Spleen (tissue), 11 donors: ENCODE results near the gene FAM163A. TPM values are rescaled to one million over a fixed set of nuclear protein-coding genes. Genes with fewer than 3 reads are reported as not detected.

Experiments used
- DNase-seq: peaks from one replicate; pipeline ENCODE4 v3.0.0-alpha.2; 2020
- H3K27ac ChIP-seq, 8 donors: fragments of 200-600 bp; sonication (generic) in 7 of 8; 1 replicate in 4 of 8; 2 replicates in 4 of 8; pipeline versions ENCODE4 v1.5.0 to v1.8.0; 2016 to 2021; ENCODE audit warnings: inconsistent platforms in 4 of 8, mild to moderate bottlenecking in 4 of 8, moderate library complexity in 1 of 8
- H3K27me3 ChIP-seq, 7 donors: fragments of 200-600 bp; sonication (generic) in 6 of 7; replicated peaks in 1 of 7; 1 replicate in 4 of 7; 2 replicates in 3 of 7; pipeline versions ENCODE4 v1.5.0 to v1.8.0; 2016 to 2021; ENCODE audit warnings: inconsistent platforms in 3 of 7, mild to moderate bottlenecking in 1 of 7
- H3K36me3 ChIP-seq, 6 donors: fragments of 200-600 bp; sonication (generic) in 5 of 6; 1 replicate in 4 of 6; 2 replicates in 2 of 6; pipeline versions ENCODE4 v1.5.0 to v1.8.0; 2016 to 2021; ENCODE audit warnings: inconsistent platforms in 2 of 6
- H3K4me1 ChIP-seq, 6 donors: fragments of 200-600 bp; sonication (generic) in 5 of 6; 1 replicate in 3 of 6; 2 replicates in 3 of 6; pipeline versions ENCODE4 v1.5.0 to v1.8.0; 2016 to 2021; ENCODE audit warnings: inconsistent platforms in 3 of 6
- H3K4me3 ChIP-seq, 8 donors: fragments of 200-600 bp; sonication (generic) in 7 of 8; 1 replicate in 4 of 8; 2 replicates in 4 of 8; pipeline versions ENCODE4 v1.5.0 to v1.8.0; 2016 to 2021; ENCODE audit warnings: inconsistent platforms in 4 of 8, mild to moderate bottlenecking in 4 of 8, moderate library complexity in 2 of 8
- H3K9me3 ChIP-seq, 8 donors: fragments of 200-600 bp; sonication (generic) in 7 of 8; 1 replicate in 4 of 8; 2 replicates in 4 of 8; pipeline versions ENCODE4 v1.5.0 to v1.8.0; 2016 to 2021; ENCODE audit warnings: inconsistent platforms in 4 of 8
- POLR2A ChIP-seq, 3 donors: fragments of 450-650 bp; IDR thresholded peaks; one replicate each; pipeline ENCODE4 v1.5.1; 2017; ENCODE audit warnings: antibody characterized with exemption in 3 of 3, mild to moderate bottlenecking in 1 of 3
- POLR2AphosphoS5 ChIP-seq, 3 donors: sonication (generic); formaldehyde crosslinking; IDR thresholded peaks; one replicate each; pipeline ENCODE4 v1.5.1; 2017; ENCODE audit warnings: antibody characterized with exemption in 3 of 3
- WGBS, 5 donors: extraction: QIAGEN DNeasy Blood & Tissue Kit in 3 of 5; methylation state at CpG; one replicate each; pipeline versions ENCODE4 v1.1.5 to v1.1.7; 2013 to 2018; 5-methylcytosine and 5-hydroxymethylcytosine counted together
- intact Hi-C: fragments of 100-400 bp; cut with DNase I; formaldehyde crosslinking; loops from one replicate; pipeline ENCODE4 v1.15.0; 2023; ENCODE audit warnings: low total_unique reads
- polyA plus RNA-seq, 3 donors: library from polyadenylated mRNA; stranded (reverse); fragments of 200-250 nt; gene quantifications; one replicate each; pipeline ENCODE4 v1.2.1, GENCODE V29; 2013
- total RNA-seq, 7 donors: library from RNA; depleted of rRNA in 3 of 7; stranded (reverse); fragments of >200 nt in 3 of 7; fragmentation: NEBNext Ultra II Directional in 4 of 7; extraction: Animal tissue kit (Norgen Biotek cat#: 25700) in 4 of 7; gene quantifications; one replicate each; pipeline versions ENCODE4 v1.1.0 to v1.2.1, GENCODE V29; 2016 to 2021
- TF ChIP-seq, protein P1 (sequence below), 11 experiments: fragments of 200-600 bp in 7 of 11; fragments of 450-650 bp in 4 of 11; sonication (generic) in 4 of 11; IDR thresholded peaks in 8 of 11; conservative IDR thresholded peaks in 3 of 11; 1 replicate in 7 of 11; 2 replicates in 4 of 11; pipeline versions ENCODE4 v1.4.0 to v1.8.0; 2016 to 2021; ENCODE audit warnings: antibody characterized with exemption in 11 of 11, inconsistent platforms in 4 of 11, mild to moderate bottlenecking in 1 of 11
- donor health status: healthy with polysubstance abuse.
- donor health status: DM: no; HTN: no; CAD: no; lungs with moderate emphysema.
- donor health status: DM: no; HTN: no; CAD: no.
- donor health status: Bipolar disorder and iron deficiency.
- donor health status: healthy.
- donor health status: DM: no; HTN: no; CAD: no.
- donor health status: DM: yes; HTN: yes; CAD: no.

The FAM163A gene
- total and polyA plus RNA-seq, 10 donors: 0.14 to 0.47 (median 0.21) TPM; not detected in 3

DNA sequence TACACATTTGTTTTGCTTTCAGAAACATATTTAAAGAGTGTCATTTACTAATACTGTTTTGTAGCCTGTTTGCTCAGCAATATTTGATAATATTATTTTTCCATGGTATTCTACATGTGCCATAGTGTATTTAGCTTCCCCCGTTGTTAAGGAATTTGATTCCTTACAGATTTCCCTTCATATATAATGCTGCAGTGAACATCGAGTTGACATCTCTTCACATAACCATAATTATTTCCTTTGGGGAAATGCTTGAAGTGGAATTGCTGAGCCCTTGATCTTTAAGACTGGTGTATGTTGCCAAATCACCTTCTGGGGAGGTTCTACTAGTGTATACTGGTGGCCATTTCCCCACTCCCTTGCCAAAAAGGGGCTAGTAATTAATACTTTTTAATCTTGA, 42.6 kb downstream of the FAM163A start:
- H3K27me3 ChIP-seq: no peaks in the 10 kb centered on the region
- no peak overlapping the region for H3K4me3 ChIP-seq
- 44 to 53% (median 51%) methylated on average over 2 of the region's 2 CpGs for WGBS, 5 donors
- no peaks in the 10 kb centered on the region for H3K4me1 ChIP-seq
- no peaks in the 10 kb centered on the region for H3K36me3 ChIP-seq
- H3K9me3 ChIP-seq: no peaks in the 10 kb centered on the region
- no peak for TF ChIP-seq POLR2A (IDR thresholded peaks at IDR 0.05)
- TF ChIP-seq, protein P1, sequence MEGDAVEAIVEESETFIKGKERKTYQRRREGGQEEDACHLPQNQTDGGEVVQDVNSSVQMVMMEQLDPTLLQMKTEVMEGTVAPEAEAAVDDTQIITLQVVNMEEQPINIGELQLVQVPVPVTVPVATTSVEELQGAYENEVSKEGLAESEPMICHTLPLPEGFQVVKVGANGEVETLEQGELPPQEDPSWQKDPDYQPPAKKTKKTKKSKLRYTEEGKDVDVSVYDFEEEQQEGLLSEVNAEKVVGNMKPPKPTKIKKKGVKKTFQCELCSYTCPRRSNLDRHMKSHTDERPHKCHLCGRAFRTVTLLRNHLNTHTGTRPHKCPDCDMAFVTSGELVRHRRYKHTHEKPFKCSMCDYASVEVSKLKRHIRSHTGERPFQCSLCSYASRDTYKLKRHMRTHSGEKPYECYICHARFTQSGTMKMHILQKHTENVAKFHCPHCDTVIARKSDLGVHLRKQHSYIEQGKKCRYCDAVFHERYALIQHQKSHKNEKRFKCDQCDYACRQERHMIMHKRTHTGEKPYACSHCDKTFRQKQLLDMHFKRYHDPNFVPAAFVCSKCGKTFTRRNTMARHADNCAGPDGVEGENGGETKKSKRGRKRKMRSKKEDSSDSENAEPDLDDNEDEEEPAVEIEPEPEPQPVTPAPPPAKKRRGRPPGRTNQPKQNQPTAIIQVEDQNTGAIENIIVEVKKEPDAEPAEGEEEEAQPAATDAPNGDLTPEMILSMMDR (IDR thresholded peaks at IDR 0.05 in 8 of 11, conservative IDR thresholded peaks at IDR 0.05 in 3 of 11): no peak
- TF ChIP-seq POLR2AphosphoS5 (IDR thresholded peaks at IDR 0.05): no peak
- no peak for DNase-seq
- intact Hi-C loops: no loop called here
- no peak overlapping the region for H3K27ac ChIP-seq

DNA sequence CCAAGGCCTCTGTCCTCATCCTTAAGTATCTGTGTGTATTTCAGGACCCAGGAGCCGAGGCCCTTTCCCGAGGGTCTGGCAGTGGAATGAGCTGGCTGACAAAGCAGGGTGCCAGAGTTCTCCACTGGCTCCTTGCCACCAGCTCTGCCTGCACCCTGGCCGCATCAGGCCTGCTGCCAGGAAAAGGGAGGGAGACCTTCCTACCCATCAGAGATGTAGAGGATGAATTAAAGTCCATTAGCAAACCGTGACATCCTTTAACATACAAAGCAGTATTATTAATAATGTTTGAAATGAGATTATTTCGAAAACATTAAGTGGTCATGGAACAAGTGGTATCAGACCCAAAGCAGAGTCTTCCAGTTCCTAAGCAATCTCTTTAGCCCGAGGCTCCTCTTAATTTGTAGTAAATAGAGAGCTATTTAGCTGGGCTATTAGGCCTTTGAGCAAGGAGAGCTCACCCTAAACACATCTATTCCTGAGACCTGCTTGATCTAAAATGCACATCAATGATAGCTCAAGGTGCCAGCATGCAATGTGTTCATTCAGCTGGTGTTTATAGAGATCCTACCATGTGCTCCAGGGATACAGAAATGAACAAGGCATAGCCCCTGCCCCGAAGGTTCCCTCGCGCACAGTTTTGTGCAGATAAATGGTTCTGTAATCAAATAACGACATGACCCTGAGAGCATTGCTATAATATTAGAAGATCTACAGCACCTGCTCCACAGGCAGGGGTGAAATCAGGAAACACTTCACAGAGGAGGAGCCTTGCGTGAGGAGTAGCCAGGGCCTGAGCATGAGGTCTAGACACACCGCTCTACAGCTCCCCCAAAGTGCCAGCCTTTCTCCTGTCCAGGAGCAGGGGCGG, 44.0 kb downstream of the FAM163A start:
- WGBS, 5 donors: 81 to 89% (median 87%) methylated on average over 13 of the region's 13 CpGs
- TF ChIP-seq, protein P1 (IDR thresholded peaks at IDR 0.05 in 8 of 11, conservative IDR thresholded peaks at IDR 0.05 in 3 of 11): no peak
- TF ChIP-seq POLR2AphosphoS5 (IDR thresholded peaks at IDR 0.05) (no peak), POLR2A (IDR thresholded peaks at IDR 0.05) (no peak)
- H3K36me3 ChIP-seq: no peaks in the 10 kb centered on the region
- H3K27ac ChIP-seq: no peak overlapping the region
- no peak overlapping the region for H3K4me3 ChIP-seq
- no peaks in the 10 kb centered on the region for H3K4me1 ChIP-seq
- H3K9me3 ChIP-seq: no peaks in the 10 kb centered on the region
- H3K27me3 ChIP-seq: no peaks in the 10 kb centered on the region
- no peak for DNase-seq
- intact Hi-C loops: no loop called here

DNA sequence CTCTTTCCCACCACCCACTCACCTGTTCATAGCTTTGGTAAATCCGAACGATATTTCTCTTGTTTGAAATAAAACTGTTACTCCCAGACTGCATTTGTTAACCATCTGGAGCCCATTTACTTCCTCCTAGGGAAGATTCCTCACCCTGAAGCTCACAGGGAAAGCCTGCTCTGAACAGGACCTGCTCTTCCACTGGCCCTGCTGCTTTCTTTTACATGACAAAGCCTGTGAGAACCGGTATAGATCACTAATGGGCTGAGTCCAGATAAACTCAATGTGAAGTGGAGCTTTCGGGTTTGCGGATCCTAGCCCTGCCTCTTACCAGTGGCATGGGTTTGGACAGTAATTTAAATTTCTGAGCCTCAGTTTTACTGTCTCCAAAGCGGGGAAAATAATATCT, 45.2 kb downstream of the FAM163A start:
- TF ChIP-seq POLR2A (IDR thresholded peaks at IDR 0.05) (no peak), POLR2AphosphoS5 (IDR thresholded peaks at IDR 0.05) (no peak)
- TF ChIP-seq, protein P1 (IDR thresholded peaks at IDR 0.05 in 8 of 11, conservative IDR thresholded peaks at IDR 0.05 in 3 of 11): no peak
- no peak overlapping the region for H3K27ac ChIP-seq
- no peak for DNase-seq

DNA sequence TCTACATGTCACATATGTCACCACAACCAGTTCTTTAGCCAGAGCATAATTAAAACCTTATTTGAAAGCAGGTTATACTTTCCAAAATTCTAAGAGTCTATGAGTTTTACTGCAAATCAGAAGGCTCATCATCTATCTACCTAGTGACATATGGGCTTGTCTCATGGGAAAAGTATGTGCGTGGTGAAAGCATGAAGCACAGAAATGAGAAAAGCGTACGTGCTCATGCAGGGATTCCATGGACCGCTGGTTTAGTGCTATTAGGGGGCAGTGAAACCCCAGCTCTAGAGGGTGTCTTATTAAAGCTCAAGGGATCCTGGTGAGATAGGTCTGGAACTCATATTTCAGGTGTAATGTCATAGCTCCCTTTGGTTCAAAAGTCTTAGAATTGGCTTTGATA, 50.2 kb downstream of the FAM163A start:
- peaks cover 0 to 13% (median 0%) of the 10 kb centered on the region in 6 donors for H3K4me1 ChIP-seq
- H3K4me3 ChIP-seq: no peak overlapping the region
- intact Hi-C loops: no loop called here
- TF ChIP-seq POLR2A (IDR thresholded peaks at IDR 0.05) (no peak), POLR2AphosphoS5 (IDR thresholded peaks at IDR 0.05) (no peak)
- TF ChIP-seq, protein P1 (IDR thresholded peaks at IDR 0.05 in 8 of 11, conservative IDR thresholded peaks at IDR 0.05 in 3 of 11): no peak
- no peaks in the 10 kb centered on the region for H3K27me3 ChIP-seq
- no peaks in the 10 kb centered on the region for H3K9me3 ChIP-seq
- WGBS, 5 donors: 86 to 94% (median 94%) methylated on average over 4 of the region's 4 CpGs
- no peaks in the 10 kb centered on the region for H3K36me3 ChIP-seq
- no peak overlapping the region for H3K27ac ChIP-seq
- no peak for DNase-seq

More for the DNA sequence above, 45.2 kb downstream of the FAM163A start:
- 69 to 82% (median 74%) methylated on average over 6 of the region's 6 CpGs for WGBS, 5 donors
- no peak overlapping the region for H3K4me3 ChIP-seq
- no peaks in the 10 kb centered on the region for H3K4me1 ChIP-seq
- no peaks in the 10 kb centered on the region for H3K9me3 ChIP-seq
- H3K36me3 ChIP-seq: no peaks in the 10 kb centered on the region
- intact Hi-C loops: no loop called here
- no peaks in the 10 kb centered on the region for H3K27me3 ChIP-seq
